Caki2 (cell line): ENCODE results near the gene WAPL. TPM values are rescaled to one million over a fixed set of nuclear protein-coding genes. Genes with fewer than 3 reads are reported as not detected.

Experiments
- DNase-seq: peaks from one replicate; pipeline ENCODE4 v3.0.0-alpha.2; 2015; ENCODE audit warnings: low read depth
- in situ Hi-C: cut with HindIII; loops from 2 replicates; pipeline ENCODE4 v1.10.0; 2016; ENCODE audit warnings: low sequenced_read_pairs, low pct_unique_long_range_greater_than_20kb, mixed read lengths
- total RNA-seq: library from RNA; depleted of rRNA; stranded (reverse); fragments of >200 nt; shearing (Covaris generic); gene quantifications from 2 replicates; pipeline ENCODE4 v1.2.3, GENCODE V29; 2014; ENCODE audit warnings: low replicate concordance

WAPL gene
- total RNA-seq, 1 experiment from 2014 or later: 36.0 TPM

- no peak for DNase-seq
- in situ Hi-C loops: no loop called here
Observed at GRCh38 chr10:86438091-86438749, 83.4 kb downstream of the WAPL start.

GRCh38 chr10:86437447-86437846 is 84.1 kb downstream of the WAPL start:
- in situ Hi-C loops: no loop called here
- DNase-seq: no peak

- in situ Hi-C loops: no loop called here
- no peak for DNase-seq
Observed at GRCh38 chr10:86436963-86437362, 84.6 kb downstream of the WAPL start.

- in situ Hi-C loops: no loop called here
- no peak for DNase-seq
Observed at GRCh38 chr10:86434656-86435055, 86.9 kb downstream of the WAPL start.

DNA sequence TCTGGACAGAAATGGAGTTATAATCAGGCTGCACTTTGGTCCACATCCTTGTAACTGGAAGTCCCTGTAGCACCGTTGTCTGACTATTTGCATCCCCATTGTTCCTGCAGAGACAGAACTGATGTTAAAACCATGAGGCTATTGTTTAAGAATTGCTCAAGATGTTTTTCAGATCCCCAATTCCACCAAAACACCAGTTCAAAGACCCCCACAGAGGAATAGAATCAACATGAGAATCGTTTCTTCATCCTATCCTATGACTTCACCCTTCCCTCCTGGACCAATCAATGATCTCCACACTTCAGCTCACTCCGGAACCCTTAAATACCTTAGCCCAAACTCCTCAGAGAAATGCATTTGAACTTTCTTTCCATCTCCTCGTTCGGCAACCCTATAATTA is 97.9 kb downstream of the WAPL start:
- DNase-seq: no peak
- in situ Hi-C loops: no loop called here

GRCh38 chr10:86419101-86419500 is 102.5 kb downstream of the WAPL start:
- in situ Hi-C loops: no loop called here
- no peak for DNase-seq

DNA sequence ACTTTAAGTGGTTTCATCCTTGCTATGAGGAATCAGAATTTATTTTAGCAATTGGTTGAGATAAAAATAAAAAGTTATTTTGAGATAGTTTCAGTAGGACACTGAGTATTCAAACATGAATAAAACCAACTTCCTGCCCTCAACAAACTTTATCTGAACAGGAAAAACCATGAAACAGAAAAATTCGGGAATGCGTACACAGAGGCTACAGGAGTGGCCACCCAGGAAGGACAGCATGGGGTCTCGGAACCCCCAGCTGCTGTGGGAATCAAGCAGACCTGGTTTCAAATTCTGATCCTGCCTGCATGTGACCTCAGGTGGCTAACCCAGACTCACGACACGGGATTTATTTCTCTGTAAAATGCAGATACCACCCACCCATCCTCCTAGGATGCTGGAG is 106.0 kb downstream of the WAPL start:
- in situ Hi-C loops: no loop called here
- DNase-seq: no peak

DNA sequence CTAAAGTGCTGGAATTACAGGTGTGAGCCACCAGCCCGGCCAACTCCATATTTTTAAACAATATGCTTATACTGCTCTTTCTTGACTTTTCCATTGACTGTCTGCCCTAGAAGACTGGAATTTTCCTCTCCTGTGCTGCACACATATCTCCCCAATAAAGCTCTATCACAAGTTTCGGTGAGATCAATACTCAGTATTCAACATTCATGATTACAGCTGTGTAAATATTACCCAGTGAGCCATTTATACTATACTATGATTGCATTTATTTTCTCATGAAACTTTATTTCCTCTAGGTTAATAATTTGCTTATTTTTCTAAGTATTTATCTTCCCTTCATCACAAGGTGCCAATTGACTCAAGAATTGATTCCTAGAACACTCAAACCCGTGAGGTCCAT is 106.5 kb downstream of the WAPL start:
- in situ Hi-C loops: no loop called here
- DNase-seq: no peak

DNA sequence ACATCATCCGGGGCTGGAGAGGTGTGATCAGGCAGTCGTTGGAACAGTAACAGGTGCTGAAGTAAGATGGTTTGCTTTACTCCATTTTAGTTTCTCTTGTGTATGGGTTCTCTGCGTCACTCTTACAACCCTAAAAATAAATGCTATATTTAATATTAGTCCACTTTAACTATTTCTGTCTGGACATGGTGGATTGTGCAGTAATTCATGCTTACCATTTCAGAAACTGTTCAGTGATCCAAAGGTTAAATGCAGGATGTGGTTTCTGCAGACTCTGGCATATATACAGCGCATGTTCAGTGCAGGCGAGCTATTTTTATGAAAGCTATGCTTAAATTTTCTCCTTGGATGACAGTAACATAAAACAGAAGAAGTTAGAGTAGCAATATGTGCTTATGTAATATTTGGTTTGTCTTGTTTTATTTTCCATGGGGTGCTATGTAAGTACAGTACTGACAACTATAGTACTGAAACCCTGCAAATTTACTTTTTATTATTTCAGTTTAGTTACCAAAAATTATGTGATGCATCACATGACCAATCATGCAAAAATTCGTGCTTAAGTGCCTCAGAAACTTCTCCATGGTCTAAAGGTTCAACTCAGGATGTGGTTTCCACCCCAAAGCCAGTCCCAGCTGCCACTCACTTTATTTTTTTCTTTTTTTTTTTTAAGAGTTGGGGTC is 108.4 kb downstream of the WAPL start:
- peak; percentile 9 for DNase-seq
- in situ Hi-C loops: no loop called here

DNA sequence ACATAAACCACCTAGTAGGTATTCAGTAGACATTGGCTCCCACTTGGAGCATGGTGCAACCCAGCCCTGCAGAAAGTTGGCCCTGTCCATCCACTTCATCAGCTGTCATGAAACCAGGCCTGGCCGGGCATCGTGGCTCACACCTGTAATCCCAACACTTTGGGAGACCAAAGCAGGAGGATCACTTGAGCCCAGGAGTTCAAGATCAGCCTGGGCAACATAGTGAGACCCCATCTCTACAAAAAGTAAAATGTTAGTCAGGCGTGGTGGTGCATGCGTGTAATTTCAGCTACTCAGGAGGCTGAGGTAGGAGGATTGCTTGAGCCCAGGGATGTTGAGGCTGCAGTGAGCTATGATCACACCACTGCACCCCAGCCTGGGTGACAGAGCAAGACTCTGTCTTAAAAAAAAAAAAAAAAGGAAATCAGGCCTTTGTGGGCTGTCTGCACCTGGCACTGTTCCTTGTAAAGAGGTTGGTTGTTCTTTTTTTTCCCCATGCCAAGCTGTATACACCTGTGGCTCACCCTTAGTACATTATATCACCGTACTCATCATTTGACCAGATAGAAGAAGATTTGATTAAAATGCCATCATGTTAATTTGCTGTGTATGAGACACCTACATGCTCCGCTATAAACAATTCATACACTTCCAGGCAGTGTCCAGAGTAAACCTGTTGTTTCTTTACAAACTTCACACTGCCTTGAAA is 109.6 kb downstream of the WAPL start:
- no peak for DNase-seq
- in situ Hi-C loops: no loop called here

DNA sequence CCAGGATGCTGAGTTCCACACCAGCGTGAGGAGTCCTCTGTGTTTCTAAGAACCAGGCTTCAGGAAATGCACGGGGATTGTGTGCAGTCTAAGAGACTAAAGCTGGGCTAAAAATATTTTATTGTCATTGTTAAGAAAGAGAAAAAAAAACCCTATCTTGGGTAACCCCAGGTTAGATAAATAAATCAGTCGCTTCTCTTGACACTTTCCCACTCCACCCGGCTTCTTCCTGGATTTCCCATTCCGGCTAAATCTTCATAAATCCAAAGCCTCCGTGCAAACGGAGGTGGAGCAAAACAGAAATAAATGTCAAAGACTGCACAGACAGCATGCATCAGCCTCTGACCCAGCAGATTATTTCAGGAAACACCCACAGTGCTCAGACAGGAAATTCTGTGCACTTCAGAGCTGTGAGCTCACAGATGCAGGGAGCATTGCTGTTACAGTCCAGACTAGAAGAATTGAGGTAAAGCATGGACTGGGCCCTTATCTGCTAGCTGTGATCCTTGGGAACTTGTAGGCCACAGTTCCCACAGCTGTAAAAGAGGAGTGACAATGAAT is 110.2 kb downstream of the WAPL start:
- in situ Hi-C loops: no loop called here
- peak; percentile 79 for DNase-seq

- DNase-seq: peak; percentile 69
- in situ Hi-C loops: no loop called here
Observed at GRCh38 chr10:86410542-86411124, 111.0 kb downstream of the WAPL start.

- in situ Hi-C loops: no loop called here
- no peak for DNase-seq
Observed at GRCh38 chr10:86409183-86409582, 112.4 kb downstream of the WAPL start.

GRCh38 chr10:86403183-86403797 is 118.3 kb downstream of the WAPL start:
- in situ Hi-C loops: no loop called here
- peak; percentile 89 for DNase-seq

- DNase-seq: no peak
Observed at GRCh38 chr10:86402283-86402941, 119.2 kb downstream of the WAPL start.

DNA sequence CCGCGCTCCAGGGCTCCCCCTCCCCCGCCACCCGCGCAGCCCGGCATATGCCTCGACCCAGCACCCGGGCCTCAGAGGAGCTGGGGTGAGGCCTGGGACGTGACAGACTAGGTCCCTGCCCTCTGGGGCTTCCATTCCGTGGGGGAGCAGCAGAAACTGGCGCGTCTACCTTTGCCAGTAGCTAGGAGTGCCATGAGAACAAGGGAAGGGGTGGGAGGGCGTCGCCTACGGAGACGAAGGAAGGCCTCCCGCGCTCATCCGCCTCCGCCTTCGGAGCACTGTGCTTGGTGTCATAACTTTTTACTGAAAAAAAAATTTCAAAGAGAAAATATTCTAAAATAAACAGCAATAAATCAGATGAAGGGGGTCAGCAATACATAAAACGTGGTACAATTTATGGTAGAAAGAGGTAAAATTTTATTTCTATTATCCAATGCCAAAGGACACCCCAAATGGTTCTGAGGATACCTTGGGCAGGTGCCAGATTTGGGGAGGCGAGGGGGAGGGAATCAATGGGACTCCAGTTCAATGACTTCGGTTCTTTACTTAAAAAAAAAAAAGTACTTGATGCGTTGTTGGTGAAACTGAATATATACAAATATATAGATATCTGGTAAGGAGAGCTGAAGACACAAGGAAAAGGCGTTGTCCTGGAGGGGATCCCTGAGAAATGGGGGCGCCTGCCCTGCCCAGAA is 119.9 kb downstream of the WAPL start:
- in situ Hi-C loops: no loop called here
- peak; percentile 59 for DNase-seq

More at GRCh38 chr10:86402283-86402941, 119.2 kb downstream of the WAPL start:
- in situ Hi-C loops: no loop called here
